GM21619 (cell line): ENCODE results near the gene MALRD1.
"Not testable (repeated sequence)": the region's sequence is repeated elsewhere in the genome, so short reads cannot be mapped to it uniquely, and the experiment has no call there.

Source experiments
- ATAC-seq: cut with Tn5 transposase; IDR thresholded peaks from one replicate; pipeline ENCODE4 v1.9.1; 2021; ENCODE audit not compliant: unreplicated experiment

Gene MALRD1

DNA sequence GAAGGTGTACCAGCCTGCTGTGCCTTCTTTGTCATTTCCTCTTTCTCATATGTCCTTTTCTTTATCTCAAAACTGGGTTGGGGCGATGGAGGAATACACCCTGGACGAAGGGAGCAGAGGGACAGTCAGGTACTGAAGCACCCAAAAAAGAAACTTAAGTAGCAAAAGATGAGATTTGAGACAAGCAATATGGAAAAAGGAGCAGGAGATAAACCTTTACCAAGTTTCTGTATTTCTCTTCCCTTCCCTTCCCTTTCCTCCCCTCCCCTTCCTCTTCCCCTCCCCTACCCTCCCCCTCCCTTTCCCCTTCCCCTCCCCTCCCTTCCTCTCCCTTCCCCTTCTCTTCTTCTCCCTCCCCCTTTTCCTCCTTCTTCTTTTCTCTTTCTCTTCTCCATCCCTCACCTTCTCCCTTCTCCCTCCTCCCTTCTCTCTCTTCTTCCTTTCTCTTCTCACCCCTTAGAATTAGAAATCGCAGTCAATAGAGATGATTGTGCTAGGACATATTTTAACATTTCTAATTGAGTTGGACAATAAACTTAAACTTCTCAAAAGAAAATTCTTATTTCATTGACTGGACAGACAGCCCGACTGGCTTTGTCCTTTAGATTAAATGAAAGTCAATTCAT, 652.9 kb downstream of the MALRD1 start:
- no peak for ATAC-seq

DNA sequence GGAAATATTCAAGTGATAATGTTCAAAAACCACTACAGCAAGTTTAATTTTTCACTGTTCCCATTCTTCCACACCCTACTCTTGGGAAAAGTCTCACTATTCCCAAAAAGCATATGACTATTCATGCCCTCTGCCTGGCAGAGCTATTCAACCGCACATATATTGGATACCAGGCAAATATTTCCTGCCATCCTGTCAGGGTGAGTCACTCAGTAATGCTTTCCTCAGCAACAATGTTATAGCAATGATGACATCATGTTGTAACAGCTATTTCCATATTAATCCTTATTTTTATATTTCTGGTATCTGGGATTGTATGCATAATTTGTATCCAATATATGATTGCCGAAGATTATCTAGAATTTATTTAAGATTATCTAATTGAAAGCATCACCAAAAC, 653.6 kb downstream of the MALRD1 start:
- ATAC-seq, result no peak

- no peak for ATAC-seq
Measured at GRCh38 chr10:19704544-19704943, 655.9 kb downstream of the MALRD1 start.

- ATAC-seq, result no peak
Measured at GRCh38 chr10:19705250-19705649, 656.6 kb downstream of the MALRD1 start.

DNA sequence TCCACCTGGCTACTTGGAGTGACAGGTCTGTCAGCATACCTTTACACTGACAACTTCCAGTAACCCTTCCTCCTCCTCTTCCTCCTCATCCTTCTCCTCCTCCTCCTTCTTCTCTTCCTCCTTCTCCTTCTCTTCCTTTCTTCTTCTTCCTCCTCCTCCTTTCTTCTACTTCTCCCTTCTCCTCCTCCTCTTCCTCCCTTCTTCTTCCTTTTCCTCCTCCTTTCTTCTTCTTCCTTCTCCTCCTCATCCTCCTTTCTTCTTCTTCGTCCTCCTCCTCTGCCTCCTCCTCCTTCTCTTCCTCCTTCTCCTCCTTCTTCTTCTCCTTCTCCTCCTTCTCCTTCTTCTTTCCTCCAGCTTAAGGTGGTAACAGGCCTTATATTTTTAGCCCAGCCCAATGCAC, 658.3 kb downstream of the MALRD1 start:
- ATAC-seq, result no peak

GRCh38 chr10:19707376-19707775, 658.8 kb downstream of the MALRD1 start:
- no peak for ATAC-seq

DNA sequence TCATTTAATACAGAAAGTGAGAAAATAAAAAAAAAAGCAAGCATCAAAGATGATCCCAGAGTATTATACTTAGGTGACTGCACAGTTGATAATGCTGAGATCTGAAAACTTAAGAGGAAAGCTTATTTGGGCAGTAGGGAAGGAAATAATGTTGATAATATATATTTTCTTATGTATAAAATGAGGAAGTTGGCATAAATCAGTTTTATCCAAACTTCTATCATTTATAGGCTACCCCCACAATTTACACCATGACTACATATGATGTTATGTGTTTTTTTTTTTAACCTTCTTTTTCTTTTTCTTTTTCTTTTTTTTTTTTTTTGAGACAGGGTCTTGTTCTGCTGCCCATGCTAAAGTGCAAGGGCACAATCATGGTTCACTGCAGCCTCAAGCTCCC, 659.4 kb downstream of the MALRD1 start:
- ATAC-seq, result no peak

DNA sequence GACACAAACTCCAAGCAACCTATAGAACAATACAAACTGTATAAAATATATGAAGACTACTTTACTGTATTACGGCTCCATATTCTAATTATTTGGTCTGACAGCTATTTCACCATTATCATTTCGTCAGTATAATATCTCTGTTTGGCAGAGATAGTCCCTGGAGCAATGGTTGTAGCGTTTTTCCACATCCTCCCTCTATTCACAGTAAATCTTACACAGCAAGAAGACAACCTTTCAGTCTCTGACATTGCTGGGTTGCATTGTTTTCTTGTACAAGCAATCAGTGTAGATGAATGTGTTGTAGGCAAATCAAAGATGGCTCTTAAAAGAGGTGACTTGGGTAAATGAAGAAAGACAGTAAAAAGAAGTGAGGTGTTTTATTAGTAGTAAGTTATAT, 662.0 kb downstream of the MALRD1 start:
- no peak for ATAC-seq

GRCh38 chr10:19713159-19713558, 664.6 kb downstream of the MALRD1 start:
- ATAC-seq, result no peak

GRCh38 chr10:19713800-19714525, 665.4 kb downstream of the MALRD1 start:
- no peak for ATAC-seq

- no peak for ATAC-seq
Measured at GRCh38 chr10:19719284-19719683, 670.7 kb downstream of the MALRD1 start.

- no peak for ATAC-seq
Measured at GRCh38 chr10:19724287-19724686, 675.7 kb downstream of the MALRD1 start.

GRCh38 chr10:19728376-19728775, 679.8 kb downstream of the MALRD1 start:
- no peak for ATAC-seq

GRCh38 chr10:19728964-19729363, 680.4 kb downstream of the MALRD1 start:
- ATAC-seq, result no peak

DNA sequence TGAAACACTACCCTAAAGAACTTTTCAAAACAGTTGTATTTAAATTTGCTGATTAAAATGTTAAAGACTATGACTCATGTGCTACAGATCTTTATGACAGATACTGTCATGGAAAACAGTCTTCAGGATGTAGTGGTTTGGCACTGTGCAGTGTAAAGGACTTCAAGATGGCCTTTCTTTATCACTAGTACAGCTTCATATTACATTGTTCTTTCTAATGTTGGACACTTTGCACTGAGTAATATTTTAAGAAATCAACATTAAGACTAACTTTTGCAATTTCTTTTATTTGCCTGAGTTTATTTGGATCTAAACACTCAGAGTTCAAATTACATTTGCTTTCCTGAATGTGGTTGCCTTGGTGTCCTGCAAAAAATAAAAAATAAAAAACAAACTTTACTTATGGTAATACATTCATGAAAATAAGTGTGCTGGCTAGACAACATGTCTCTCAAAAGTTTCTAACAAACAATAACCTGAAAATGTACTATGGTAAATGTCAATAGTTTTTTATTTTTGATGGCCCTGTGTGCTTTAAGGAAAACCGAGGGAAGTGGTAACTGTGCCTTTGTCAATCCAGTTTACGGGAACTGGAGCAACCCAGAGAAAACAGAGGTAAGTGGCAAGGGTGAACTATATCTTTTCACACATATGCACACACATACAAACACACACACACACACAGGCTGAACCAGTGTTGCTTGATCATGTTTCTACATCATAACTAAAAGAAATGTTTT, 681.7 kb downstream of the MALRD1 start:
- no peak for ATAC-seq

DNA sequence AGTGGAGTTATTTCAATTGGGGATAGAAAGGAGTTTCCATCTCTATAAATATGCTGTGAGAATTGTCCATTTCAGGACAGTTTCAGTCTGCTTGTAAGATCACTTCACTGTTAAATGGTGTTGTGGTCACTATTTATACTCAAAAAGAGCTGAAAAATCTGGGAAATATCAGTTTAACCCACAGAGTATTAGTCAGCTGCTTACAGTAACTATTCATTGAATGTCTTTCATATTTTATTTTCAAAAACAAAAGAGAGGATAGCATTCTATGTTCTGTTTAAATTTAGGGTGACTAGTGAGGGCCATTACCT, 682.3 kb downstream of the MALRD1 start:
- no peak for ATAC-seq

GRCh38 chr10:19731560-19731959, 683.0 kb downstream of the MALRD1 start:
- ATAC-seq, result no peak

DNA sequence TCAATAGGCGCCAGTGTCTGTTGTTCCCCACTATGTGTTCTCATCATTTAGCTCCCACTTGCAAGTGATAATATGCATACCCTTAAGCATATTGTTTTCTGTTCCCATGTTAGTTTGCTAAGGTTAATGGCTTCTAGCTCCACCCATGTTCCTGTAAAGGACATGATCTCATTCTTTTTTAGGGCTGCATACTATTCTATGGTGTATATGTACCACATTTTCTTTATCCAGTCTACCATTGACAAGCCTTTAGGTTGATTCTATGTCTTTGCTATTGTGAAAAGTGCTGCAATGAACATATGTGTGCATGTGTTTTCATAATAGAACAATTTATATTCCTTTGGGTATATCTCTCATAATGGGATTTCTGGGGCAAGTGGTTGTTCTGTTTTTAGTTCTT, 689.8 kb downstream of the MALRD1 start:
- ATAC-seq, result no peak

DNA sequence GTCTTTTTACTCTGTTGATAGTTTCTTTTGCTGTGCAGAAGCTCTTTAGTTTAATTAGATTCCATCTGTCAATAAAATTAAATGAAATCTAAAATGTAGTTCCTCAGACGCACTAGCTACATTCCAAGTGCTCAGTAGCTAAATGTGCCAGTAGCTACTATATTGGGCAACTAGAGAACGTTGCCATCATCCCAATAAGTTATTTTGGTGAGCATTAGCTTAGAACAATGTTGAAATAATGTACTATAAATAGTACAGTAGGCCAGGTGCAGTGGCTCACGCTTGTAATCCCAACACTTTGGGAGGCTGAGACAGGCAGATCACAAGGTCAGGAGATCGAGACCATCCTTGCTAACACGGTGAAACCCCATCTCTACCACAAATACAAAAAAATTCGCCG, 690.6 kb downstream of the MALRD1 start:
- ATAC-seq, result not testable (repeated sequence)

- not testable (repeated sequence) for ATAC-seq
Measured at GRCh38 chr10:19742144-19742543, 693.5 kb downstream of the MALRD1 start.

DNA sequence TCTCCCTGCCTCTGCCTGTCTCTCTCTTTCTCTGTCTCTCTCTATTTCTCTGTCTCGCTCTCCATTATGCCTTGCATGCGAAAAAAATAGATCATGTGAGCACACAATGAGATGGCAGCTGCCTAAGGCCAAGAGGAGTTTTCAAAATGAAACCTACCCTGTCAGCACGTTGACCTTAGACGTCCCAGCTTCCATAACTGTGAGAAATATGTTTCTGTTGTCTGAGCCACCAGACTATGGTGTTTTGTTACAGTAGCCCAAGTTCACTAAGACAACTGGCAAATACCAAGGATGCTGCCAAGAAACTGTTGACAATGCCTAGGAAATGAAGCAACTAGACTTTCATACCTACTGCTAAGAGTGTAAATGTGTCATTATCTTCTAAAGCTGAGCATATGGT, 697.1 kb downstream of the MALRD1 start:
- no peak for ATAC-seq

DNA sequence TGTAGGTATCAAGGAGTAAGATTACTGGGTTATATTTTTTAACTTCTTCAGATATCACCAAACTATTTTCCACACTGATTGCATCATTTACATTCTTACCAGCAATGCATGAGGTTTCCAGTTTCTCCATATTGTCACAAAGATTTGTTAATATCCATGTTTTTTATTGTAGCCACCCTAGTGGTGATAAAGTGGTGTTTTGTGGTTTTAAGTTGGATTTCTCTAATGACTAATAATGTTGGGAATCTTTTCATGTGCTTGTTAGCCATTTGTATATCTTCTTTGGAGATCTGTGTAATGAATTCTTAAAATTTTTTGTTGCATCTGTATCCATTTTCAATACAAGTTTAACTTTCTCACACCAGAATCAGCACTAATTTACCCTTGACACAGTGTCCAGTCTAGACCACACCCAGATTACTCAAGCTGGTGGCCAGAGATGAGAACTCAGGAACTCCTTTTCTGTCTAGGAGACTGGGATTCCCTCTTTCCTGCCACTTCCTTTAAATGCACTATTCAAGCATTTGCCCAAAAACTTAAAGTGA, 700.7 kb downstream of the MALRD1 start:
- ATAC-seq, result no peak
